ENCODE measurements around the gene ARMH3. TPM values are rescaled to one million over a fixed set of nuclear protein-coding genes. Genes with fewer than 3 reads are reported as not detected.

The ARMH3 gene
- total and polyA plus RNA-seq, 4 donors = 14.0 to 25.1 (median 20.8) TPM

- Histone ChIP-seq H3K27ac (ENCODE audit: low read depth, low read length) (no peak overlapping the region), H3K4me1 (ENCODE audit: control insufficient read depth, insufficient read depth, low read length) (no peaks in the 10 kb centered on the region), H3K4me3 (ENCODE audit: low read depth, low read length) (no peak overlapping the region), H3K27me3 (ENCODE audit: control insufficient read depth, insufficient read depth, low read length) (no peaks in the 10 kb centered on the region), H3K9me3 (ENCODE audit: control insufficient read depth, insufficient read depth, low read length) (no peaks in the 10 kb centered on the region), H3K36me3 (ENCODE audit: control insufficient read depth, insufficient read depth, low read length) (peaks cover 10% of the 10 kb centered on the region)
- DNase-seq (ENCODE audit: low read depth in 4 of 6, low spot score in 6 of 6) = peak in 4 of 6 donors; percentile 60 to 93 (median 79)
- WGBS (ENCODE audit: insufficient coverage) = 29% methylated on average over 1 of the region's 4 CpGs
Measured at GRCh38 chr10:102072673-102073527, 16.9 kb upstream of the ARMH3 start.

DNA sequence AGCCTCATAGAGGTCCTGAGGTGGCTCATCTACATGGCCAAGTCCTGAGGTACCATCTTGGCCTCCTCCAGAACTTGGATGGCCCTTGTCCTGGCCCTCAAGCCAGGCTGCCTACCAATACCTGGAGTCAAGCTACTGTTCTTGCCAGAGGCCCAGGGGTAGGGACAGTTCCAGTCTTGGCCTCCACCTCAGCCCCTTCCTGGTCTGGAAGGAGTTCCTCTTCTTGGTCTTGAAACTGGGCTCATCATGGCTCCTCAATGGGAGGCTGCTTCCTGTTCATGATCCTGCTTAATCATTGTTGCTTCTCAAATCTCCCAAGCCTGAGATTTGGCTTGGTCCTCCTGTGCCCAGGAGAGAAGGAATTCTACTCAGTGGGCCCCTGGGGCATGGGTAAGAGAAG lies 13.1 kb upstream of the ARMH3 start:
- H3K9me3 ChIP-seq (ENCODE audit: control insufficient read depth, insufficient read depth, low read length) = no peaks in the 10 kb centered on the region
- H3K27me3 ChIP-seq (ENCODE audit: control insufficient read depth, insufficient read depth, low read length) = no peaks in the 10 kb centered on the region
- peaks cover 24% of the 10 kb centered on the region for H3K4me1 ChIP-seq (ENCODE audit: control insufficient read depth, insufficient read depth, low read length)
- H3K27ac ChIP-seq (ENCODE audit: low read depth, low read length) = no peak overlapping the region
- peaks cover 29% of the 10 kb centered on the region for H3K36me3 ChIP-seq (ENCODE audit: control insufficient read depth, insufficient read depth, low read length)
- H3K4me3 ChIP-seq (ENCODE audit: low read depth, low read length) = no peak overlapping the region
- DNase-seq (ENCODE audit: low read depth in 4 of 6, low spot score in 6 of 6) = no peak

GRCh38 chr10:102068216-102068615 lies 12.2 kb upstream of the ARMH3 start:
- Histone ChIP-seq H3K27ac (ENCODE audit: low read depth, low read length) (no peak overlapping the region), H3K4me1 (ENCODE audit: control insufficient read depth, insufficient read depth, low read length) (peaks cover 24% of the 10 kb centered on the region), H3K9me3 (ENCODE audit: control insufficient read depth, insufficient read depth, low read length) (no peaks in the 10 kb centered on the region), H3K4me3 (ENCODE audit: low read depth, low read length) (no peak overlapping the region), H3K27me3 (ENCODE audit: control insufficient read depth, insufficient read depth, low read length) (no peaks in the 10 kb centered on the region), H3K36me3 (ENCODE audit: control insufficient read depth, insufficient read depth, low read length) (peaks cover 29% of the 10 kb centered on the region)
- 40% methylated on average over 1 of the region's 1 CpG for WGBS (ENCODE audit: insufficient coverage)
- DNase-seq (ENCODE audit: low read depth in 4 of 6, low spot score in 6 of 6) = no peak

GRCh38 chr10:102067091-102067916 lies 11.3 kb upstream of the ARMH3 start:
- 74% methylated on average over 17 of the region's 18 CpGs for WGBS (ENCODE audit: insufficient coverage)
- Histone ChIP-seq H3K9me3 (ENCODE audit: control insufficient read depth, insufficient read depth, low read length) (no peaks in the 10 kb centered on the region), H3K27me3 (ENCODE audit: control insufficient read depth, insufficient read depth, low read length) (no peaks in the 10 kb centered on the region), H3K36me3 (ENCODE audit: control insufficient read depth, insufficient read depth, low read length) (peaks cover 29% of the 10 kb centered on the region), H3K27ac (ENCODE audit: low read depth, low read length) (no peak overlapping the region), H3K4me1 (ENCODE audit: control insufficient read depth, insufficient read depth, low read length) (peaks cover 24% of the 10 kb centered on the region), H3K4me3 (ENCODE audit: low read depth, low read length) (no peak overlapping the region)
- no peak for DNase-seq (ENCODE audit: low read depth in 4 of 6, low spot score in 6 of 6)

DNA sequence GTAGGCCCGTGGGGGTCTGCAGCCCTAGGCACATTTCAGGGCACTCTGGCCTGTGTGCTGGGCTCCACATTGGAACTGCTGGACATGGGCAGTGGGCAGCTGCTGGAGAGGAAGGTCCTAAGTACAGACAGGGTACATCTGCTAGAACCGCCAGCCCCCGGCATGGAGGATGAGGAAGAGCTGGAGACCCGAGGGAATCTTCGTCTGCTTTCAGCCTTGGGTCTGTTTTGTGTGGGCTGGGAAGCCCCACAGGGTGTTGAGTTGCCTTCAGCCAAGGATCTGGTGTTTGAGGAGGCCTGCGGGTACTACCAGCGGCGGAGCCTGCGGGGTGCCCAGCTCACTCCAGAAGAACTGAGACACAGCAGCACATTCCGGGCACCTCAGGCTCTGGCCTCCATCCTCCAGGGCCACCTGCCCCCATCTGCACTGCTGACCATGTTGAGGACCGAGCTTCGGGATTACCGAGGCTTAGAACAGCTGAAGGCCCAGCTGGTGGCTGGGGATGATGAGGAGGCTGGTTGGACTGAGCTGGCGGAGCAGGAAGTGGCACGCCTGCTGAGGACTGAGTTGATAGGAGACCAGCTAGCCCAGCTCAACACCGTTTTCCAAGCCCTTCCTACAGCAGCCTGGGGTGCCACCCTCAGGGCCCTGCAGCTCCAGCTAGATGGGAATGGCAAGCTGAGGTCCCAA lies 10.6 kb upstream of the ARMH3 start:
- Histone ChIP-seq H3K27ac (ENCODE audit: low read depth, low read length) (no peak overlapping the region), H3K36me3 (ENCODE audit: control insufficient read depth, insufficient read depth, low read length) (peaks cover 29% of the 10 kb centered on the region), H3K4me1 (ENCODE audit: control insufficient read depth, insufficient read depth, low read length) (peaks cover 24% of the 10 kb centered on the region), H3K9me3 (ENCODE audit: control insufficient read depth, insufficient read depth, low read length) (no peaks in the 10 kb centered on the region), H3K4me3 (ENCODE audit: low read depth, low read length) (peak overlapping the region; percentile 52), H3K27me3 (ENCODE audit: control insufficient read depth, insufficient read depth, low read length) (no peaks in the 10 kb centered on the region)
- DNase-seq (ENCODE audit: low read depth in 4 of 6, low spot score in 6 of 6) = no peak
- 87% methylated on average over 13 of the region's 16 CpGs for WGBS (ENCODE audit: insufficient coverage)

DNA sequence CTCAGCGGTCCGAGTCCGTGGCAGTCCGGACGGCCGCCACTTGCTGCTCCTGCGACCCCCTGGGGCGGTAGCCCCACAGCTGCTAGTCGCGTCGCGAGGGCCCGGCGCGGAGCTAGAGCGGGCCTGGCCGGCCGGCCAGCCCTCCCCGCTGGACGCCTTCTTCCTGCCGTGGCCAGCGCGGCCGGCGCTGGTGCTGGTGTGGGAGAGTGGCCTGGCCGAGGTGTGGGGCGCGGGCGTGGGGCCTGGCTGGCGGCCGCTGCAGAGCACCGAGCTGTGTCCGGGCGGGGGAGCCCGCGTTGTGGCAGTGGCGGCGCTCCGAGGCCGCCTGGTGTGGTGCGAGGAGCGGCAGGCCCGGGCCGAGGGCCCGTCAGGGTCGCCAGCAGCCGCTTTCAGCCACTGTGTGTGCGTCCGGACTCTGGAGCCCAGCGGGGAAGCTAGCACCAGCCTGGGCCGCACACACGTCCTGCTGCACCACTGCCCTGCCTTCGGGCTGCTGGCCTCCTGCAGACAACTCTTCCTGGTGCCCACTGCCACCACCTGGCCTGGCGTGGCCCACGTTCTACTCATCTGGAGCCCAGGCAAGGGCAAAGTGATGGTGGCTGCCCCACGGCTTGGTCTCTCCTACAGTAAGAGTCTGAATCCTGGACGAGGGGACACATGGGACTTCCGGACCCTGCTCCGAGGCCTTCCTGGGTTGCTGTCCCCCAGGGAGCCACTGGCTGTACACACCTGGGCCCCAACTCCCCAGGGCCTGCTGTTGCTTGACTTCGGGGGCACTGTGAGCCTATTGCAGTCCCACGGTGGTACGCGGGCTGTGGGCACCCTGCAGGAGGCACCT lies 9.8 kb upstream of the ARMH3 start:
- peaks cover 29% of the 10 kb centered on the region for H3K36me3 ChIP-seq (ENCODE audit: control insufficient read depth, insufficient read depth, low read length)
- peaks cover 24% of the 10 kb centered on the region for H3K4me1 ChIP-seq (ENCODE audit: control insufficient read depth, insufficient read depth, low read length)
- peak in 1 of 6 donors; percentile 48 for DNase-seq (ENCODE audit: low read depth in 4 of 6, low spot score in 6 of 6)
- H3K9me3 ChIP-seq (ENCODE audit: control insufficient read depth, insufficient read depth, low read length) = no peaks in the 10 kb centered on the region
- peak overlapping the region; percentile 52 for H3K4me3 ChIP-seq (ENCODE audit: low read depth, low read length)
- no peaks in the 10 kb centered on the region for H3K27me3 ChIP-seq (ENCODE audit: control insufficient read depth, insufficient read depth, low read length)
- WGBS (ENCODE audit: insufficient coverage) = 10% methylated on average over 63 of the region's 63 CpGs
- H3K27ac ChIP-seq (ENCODE audit: low read depth, low read length) = no peak overlapping the region

GRCh38 chr10:102064868-102065560 lies 9.0 kb upstream of the ARMH3 start, which contains the start of gene HPS6:
HPS6 (plus strand) TSS chr10:102065349; CDS start chr10:102065475, 126 bp downstream.
- Histone ChIP-seq H3K4me1 (ENCODE audit: control insufficient read depth, insufficient read depth, low read length) (peaks cover 24% of the 10 kb centered on the region), H3K36me3 (ENCODE audit: control insufficient read depth, insufficient read depth, low read length) (peaks cover 23% of the 10 kb centered on the region), H3K27me3 (ENCODE audit: control insufficient read depth, insufficient read depth, low read length) (no peaks in the 10 kb centered on the region), H3K9me3 (ENCODE audit: control insufficient read depth, insufficient read depth, low read length) (no peaks in the 10 kb centered on the region), H3K4me3 (ENCODE audit: low read depth, low read length) (peak within 1 kb of the TSS; percentile 52), H3K27ac (ENCODE audit: low read depth, low read length) (peak within 1 kb of the TSS; percentile 47)
- peak in 5 of 6 donors; percentile 52 to 94 (median 67) for DNase-seq (ENCODE audit: low read depth in 4 of 6, low spot score in 6 of 6)
- WGBS (ENCODE audit: insufficient coverage) = 2% methylated on average over 58 of the region's 61 CpGs

DNA sequence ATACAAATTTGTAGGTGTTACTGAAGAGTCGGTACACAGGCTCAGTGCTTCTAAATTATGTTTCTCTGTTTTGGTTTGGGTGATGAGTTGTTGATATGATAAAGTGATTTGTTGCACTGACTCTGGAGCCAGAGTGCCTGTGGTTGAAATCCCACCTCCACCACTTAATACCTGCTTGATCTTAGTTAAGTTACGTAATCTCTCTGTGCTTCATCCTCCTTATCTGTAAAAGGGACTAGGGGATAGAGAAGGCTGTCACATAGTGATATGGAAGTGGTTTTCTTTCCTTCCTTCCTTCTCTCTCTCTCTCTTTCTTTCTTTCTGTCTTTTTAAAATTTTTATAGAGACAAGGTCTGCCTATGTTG lies 8.5 kb upstream of the ARMH3 start:
- Histone ChIP-seq H3K36me3 (ENCODE audit: control insufficient read depth, insufficient read depth, low read length) (peaks cover 23% of the 10 kb centered on the region), H3K4me3 (ENCODE audit: low read depth, low read length) (peak overlapping the region; percentile 52), H3K9me3 (ENCODE audit: control insufficient read depth, insufficient read depth, low read length) (no peaks in the 10 kb centered on the region), H3K4me1 (ENCODE audit: control insufficient read depth, insufficient read depth, low read length) (peaks cover 24% of the 10 kb centered on the region), H3K27me3 (ENCODE audit: control insufficient read depth, insufficient read depth, low read length) (no peaks in the 10 kb centered on the region), H3K27ac (ENCODE audit: low read depth, low read length) (peak overlapping the region; percentile 47)
- 86% methylated on average over 1 of the region's 2 CpGs for WGBS (ENCODE audit: insufficient coverage)
- no peak for DNase-seq (ENCODE audit: low read depth in 4 of 6, low spot score in 6 of 6)
